ENCODE measurements around the gene TMEM150A. TPM values are rescaled to one million over a fixed set of nuclear protein-coding genes. Genes with fewer than 3 reads are reported as not detected.
A peak's percentile ranks its signal among the peaks of the same experiment; 100 is the strongest.
"Not testable (repeated sequence)": the region's sequence is repeated elsewhere in the genome, so short reads cannot be mapped to it uniquely, and the experiment has no call there.

Gene TMEM150A
- total RNA-seq, 1 experiment from 2014 or later, result 19.3 TPM

- Histone ChIP-seq H2BK20ac (ENCODE audit: low read depth, low read length, poor library complexity, severe bottlenecking) (no peak overlapping the region), H2BK15ac (ENCODE audit: low read depth, low read length) (no peak overlapping the region), H2AK5ac (ENCODE audit: insufficient read length, low read length) (no peak overlapping the region), H3K9ac (ENCODE audit: extremely low read depth, insufficient read length, low read length) (no peak overlapping the region), H3K23ac (ENCODE audit: insufficient read length, low read depth, low read length) (no peak overlapping the region), H2BK120ac (ENCODE audit: low read depth, low read length, poor library complexity, severe bottlenecking) (no peak overlapping the region), H3K23me2 (ENCODE audit: insufficient read length, low read depth, low read length, poor library complexity, severe bottlenecking) (peaks cover 5% of the 10 kb centered on the region), H3K4me1 (ENCODE audit: insufficient read depth, low read length) (no peaks in the 10 kb centered on the region; the same call in 1 of the 2 replicates), H4K5ac (ENCODE audit: insufficient read length, low read depth, low read length) (no peak overlapping the region), H2AFZ (ENCODE audit: low read length) (no peak overlapping the region), H3K9me3 (ENCODE audit: control insufficient read depth, low read depth, low read length) (no peaks in the 10 kb centered on the region), H3K27ac (ENCODE audit: insufficient read length, low read depth, low read length) (no peak overlapping the region), H3K4me2 (ENCODE audit: insufficient read depth, insufficient read length, low read length) (no peak overlapping the region), H3K4ac (ENCODE audit: low read depth, low read length) (no peak overlapping the region), H4K91ac (ENCODE audit: insufficient read length, low read depth, low read length) (no peak overlapping the region), H2BK12ac (ENCODE audit: insufficient read length, low read depth, low read length) (no peak overlapping the region), H3K18ac (ENCODE audit: insufficient read length, low read depth, low read length) (no peak overlapping the region), H3K14ac (ENCODE audit: insufficient read depth, low read length) (no peak overlapping the region), H3K56ac (ENCODE audit: insufficient read length, low read depth, low read length) (no peak overlapping the region), H3K79me2 (ENCODE audit: insufficient read depth, low read length) (peaks cover 13% of the 10 kb centered on the region; the same call in 1 of the 2 replicates), H3K27me3 (ENCODE audit: insufficient read depth, low read length) (no peaks in the 10 kb centered on the region), H3K79me1 (ENCODE audit: insufficient read depth, low read depth, low read length, poor library complexity, severe bottlenecking) (peaks cover 15% of the 10 kb centered on the region), H2BK5ac (ENCODE audit: insufficient read length, low read length) (no peak overlapping the region), H3T11ph (ENCODE audit: low read length) (no peak overlapping the region), H4K8ac (replicated peaks; ENCODE audit: insufficient read length, low read depth, low read length) (no peak overlapping the region), H4K20me1 (ENCODE audit: control insufficient read depth, insufficient read depth, insufficient read length) (no peaks in the 10 kb centered on the region)
- Mint-ChIP-seq H3K27ac (peak overlapping the region in 1 of 3 experiments; percentile 92; a peak in 1 of 7 replicates), H3K9me3 (no peaks in the 10 kb centered on the region; a peak in 1 of 5 replicates), H3K4me1 (peaks cover 6 to 13% of the 10 kb centered on the region in 2 experiments; a peak in 3 of 4 replicates), H3K27me3 (ENCODE audit: low read depth) (no peaks in the 10 kb centered on the region), H3K36me3 (ENCODE audit: insufficient read depth in 1 of 3, low read depth in 3 of 3) (peaks cover 6 to 24% (median 11%) of the 10 kb centered on the region in 3 experiments; a peak in 6 of 7 replicates), H3K4me3 (peak overlapping the region; percentile 92 to 93)
- DNase-seq, result no peak
- WGBS (ENCODE audit: extremely low coverage, insufficient read length, low lambda C conversion rate), result no CpG with 5 or more reads among the region's 17 CpGs
- TF ChIP-seq, protein P1, sequence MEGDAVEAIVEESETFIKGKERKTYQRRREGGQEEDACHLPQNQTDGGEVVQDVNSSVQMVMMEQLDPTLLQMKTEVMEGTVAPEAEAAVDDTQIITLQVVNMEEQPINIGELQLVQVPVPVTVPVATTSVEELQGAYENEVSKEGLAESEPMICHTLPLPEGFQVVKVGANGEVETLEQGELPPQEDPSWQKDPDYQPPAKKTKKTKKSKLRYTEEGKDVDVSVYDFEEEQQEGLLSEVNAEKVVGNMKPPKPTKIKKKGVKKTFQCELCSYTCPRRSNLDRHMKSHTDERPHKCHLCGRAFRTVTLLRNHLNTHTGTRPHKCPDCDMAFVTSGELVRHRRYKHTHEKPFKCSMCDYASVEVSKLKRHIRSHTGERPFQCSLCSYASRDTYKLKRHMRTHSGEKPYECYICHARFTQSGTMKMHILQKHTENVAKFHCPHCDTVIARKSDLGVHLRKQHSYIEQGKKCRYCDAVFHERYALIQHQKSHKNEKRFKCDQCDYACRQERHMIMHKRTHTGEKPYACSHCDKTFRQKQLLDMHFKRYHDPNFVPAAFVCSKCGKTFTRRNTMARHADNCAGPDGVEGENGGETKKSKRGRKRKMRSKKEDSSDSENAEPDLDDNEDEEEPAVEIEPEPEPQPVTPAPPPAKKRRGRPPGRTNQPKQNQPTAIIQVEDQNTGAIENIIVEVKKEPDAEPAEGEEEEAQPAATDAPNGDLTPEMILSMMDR (conservative IDR thresholded peaks at IDR 0.05), result no peak
These were observed 12.9 kb upstream of the TMEM150A start for GRCh38 chr2:85615413-85615728.

- H4K91ac ChIP-seq (ENCODE audit: insufficient read length, low read depth, low read length); H3K9me3 Mint-ChIP-seq; H3K4ac ChIP-seq (ENCODE audit: low read depth, low read length); H3K4me2 ChIP-seq (ENCODE audit: insufficient read depth, insufficient read length, low read length); H2BK12ac ChIP-seq (ENCODE audit: insufficient read length, low read depth, low read length); H2BK120ac ChIP-seq (ENCODE audit: low read depth, low read length, poor library complexity, severe bottlenecking); H3K56ac ChIP-seq (ENCODE audit: insufficient read length, low read depth, low read length); H2BK20ac ChIP-seq (ENCODE audit: low read depth, low read length, poor library complexity, severe bottlenecking); H2AFZ ChIP-seq (ENCODE audit: low read length); H4K5ac ChIP-seq (ENCODE audit: insufficient read length, low read depth, low read length); H3K27me3 ChIP-seq (ENCODE audit: insufficient read depth, low read length); H4K20me1 ChIP-seq (ENCODE audit: control insufficient read depth, insufficient read depth, insufficient read length); H2BK15ac ChIP-seq (ENCODE audit: low read depth, low read length); H4K8ac ChIP-seq (replicated peaks; ENCODE audit: insufficient read length, low read depth, low read length); H3K27ac Mint-ChIP-seq; H3K27me3 Mint-ChIP-seq (ENCODE audit: low read depth); H3K9me3 ChIP-seq (ENCODE audit: control insufficient read depth, low read depth, low read length); H3K9ac ChIP-seq (ENCODE audit: extremely low read depth, insufficient read length, low read length); H3K4me1 ChIP-seq (ENCODE audit: insufficient read depth, low read length); H3T11ph ChIP-seq (ENCODE audit: low read length); H3K27ac ChIP-seq (ENCODE audit: insufficient read length, low read depth, low read length); H3K14ac ChIP-seq (ENCODE audit: insufficient read depth, low read length); H3K23me2 ChIP-seq (ENCODE audit: insufficient read length, low read depth, low read length, poor library complexity, severe bottlenecking); DNase-seq; H3K23ac ChIP-seq (ENCODE audit: insufficient read length, low read depth, low read length); H3K18ac ChIP-seq (ENCODE audit: insufficient read length, low read depth, low read length); H2BK5ac ChIP-seq (ENCODE audit: insufficient read length, low read length); H2AK5ac ChIP-seq (ENCODE audit: insufficient read length, low read length): not testable (repeated sequence)
- Mint-ChIP-seq H3K4me1 (peaks cover 9 to 16% of the 10 kb centered on the region in 2 experiments; a peak in 3 of 4 replicates), H3K4me3 (peak overlapping the region in 1 of 2 experiments; percentile 35; a peak in 1 of 5 replicates), H3K36me3 (ENCODE audit: insufficient read depth in 1 of 3, low read depth in 3 of 3) (peaks cover 10 to 30% (median 14%) of the 10 kb centered on the region in 3 experiments; a peak in 6 of 7 replicates)
- Histone ChIP-seq H3K79me1 (ENCODE audit: insufficient read depth, low read depth, low read length, poor library complexity, severe bottlenecking) (peaks cover 13% of the 10 kb centered on the region), H3K79me2 (ENCODE audit: insufficient read depth, low read length) (peaks cover 16% of the 10 kb centered on the region)
- no CpG with 5 or more reads among the region's 7 CpGs for WGBS (ENCODE audit: extremely low coverage, insufficient read length, low lambda C conversion rate)
These were observed 12.3 kb upstream of the TMEM150A start for GRCh38 chr2:85614757-85615156.

Data from H9 (cell line).